SU-DHL-6 (cell line): Measurements from ENCODE around the gene GSC.

Source experiments
- CTCF ChIP-seq: fragments of 200-600 bp; sonication (generic); IDR thresholded peaks from one replicate; pipeline ENCODE4 v1.5.1; 2017; ENCODE audit warnings: antibody characterized with exemption, mild to moderate bottlenecking, low read length, moderate library complexity; ENCODE audit not compliant: insufficient read depth, poor library complexity, severe bottlenecking
- EZH2phosphoT487 ChIP-seq: fragments of 200-600 bp; sonication (generic), shearing (Covaris generic); conservative IDR thresholded peaks from 2 replicates; pipeline ENCODE4 v1.6.1; 2018; ENCODE audit warnings: mild to moderate bottlenecking, antibody characterized with exemption, low read length, moderate library complexity, mixed read lengths

- TF ChIP-seq CTCF (no peak), EZH2phosphoT487 (no peak)
Observed at GRCh38 chr14:94793901-94794300, 24.0 kb upstream of the GSC start.
